Right ventricle myocardium inferior (tissue), 1 donor: ENCODE measurements around the gene RLN3. TPM values are rescaled to one million over a fixed set of nuclear protein-coding genes. Genes with fewer than 3 reads are reported as not detected.
A peak's percentile ranks its signal among the peaks of the same experiment; 100 is the strongest.

Source experiments
- ATAC-seq: fragments of 200-7000 bp; cut with Tn5 transposase; one replicate; pipeline ENCODE4 v1.9.1; 2020; ENCODE audit warnings: mild to moderate bottlenecking, moderate library complexity
- DNase-seq: peaks from one replicate; pipeline ENCODE4 v3.0.0; 2021; ENCODE audit errors: missing footprints
- intact Hi-C: fragments of 100-400 bp; cut with DNase I; formaldehyde crosslinking; loops from one replicate; pipeline ENCODE4 v1.11.0; 2022
- long read RNA-seq: library from polyadenylated mRNA; unstranded; transcript quantifications from one replicate; pipeline ENCODE4 v2.0.0, GENCODE V29; 2021
- total RNA-seq: library from RNA; stranded (reverse); fragmentation: NEBNext Ultra II Directional; extraction: Animal tissue kit (Norgen Biotek cat#: 25700); gene quantifications from one replicate; pipeline ENCODE4 v1.2.1, GENCODE V29; 2021
- donor health status: DM: no; HTN: yes; CAD: no; lungs with severe emphysema.

The RLN3 gene, protein sequence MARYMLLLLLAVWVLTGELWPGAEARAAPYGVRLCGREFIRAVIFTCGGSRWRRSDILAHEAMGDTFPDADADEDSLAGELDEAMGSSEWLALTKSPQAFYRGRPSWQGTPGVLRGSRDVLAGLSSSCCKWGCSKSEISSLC
- not detected for total RNA-seq
- long read RNA-seq = 0 reads

DNA sequence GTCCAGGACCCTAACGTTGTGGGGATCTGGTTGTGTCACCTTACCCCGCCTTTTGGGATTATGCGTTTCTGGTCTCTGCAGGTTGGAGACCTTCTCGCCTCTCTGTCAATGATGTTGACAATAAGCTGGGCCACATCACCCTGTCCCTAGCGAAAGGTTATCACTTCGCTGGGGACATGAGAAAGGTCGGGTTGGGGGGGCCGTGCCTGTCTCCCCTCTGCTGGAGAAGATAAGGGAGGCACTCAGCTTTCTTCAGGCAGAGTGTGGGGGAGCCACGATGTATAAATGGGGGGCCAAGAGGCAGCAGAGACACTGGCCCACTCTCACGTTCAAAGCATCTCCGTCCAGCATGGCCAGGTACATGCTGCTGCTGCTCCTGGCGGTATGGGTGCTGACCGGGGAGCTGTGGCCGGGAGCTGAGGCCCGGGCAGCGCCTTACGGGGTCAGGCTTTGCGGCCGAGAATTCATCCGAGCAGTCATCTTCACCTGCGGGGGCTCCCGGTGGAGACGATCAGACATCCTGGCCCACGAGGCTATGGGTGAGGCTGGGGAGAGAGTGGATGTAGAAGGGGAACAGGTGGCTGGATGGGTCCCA, at the start of gene RLN3:
RLN3 (plus strand) TSS at position 293 of the 595 bp plus-strand sequence; CDS start at position 350, 57 bp downstream.
- no peak for ATAC-seq
- intact Hi-C loops = no loop called here
- DNase-seq = no peak

DNA sequence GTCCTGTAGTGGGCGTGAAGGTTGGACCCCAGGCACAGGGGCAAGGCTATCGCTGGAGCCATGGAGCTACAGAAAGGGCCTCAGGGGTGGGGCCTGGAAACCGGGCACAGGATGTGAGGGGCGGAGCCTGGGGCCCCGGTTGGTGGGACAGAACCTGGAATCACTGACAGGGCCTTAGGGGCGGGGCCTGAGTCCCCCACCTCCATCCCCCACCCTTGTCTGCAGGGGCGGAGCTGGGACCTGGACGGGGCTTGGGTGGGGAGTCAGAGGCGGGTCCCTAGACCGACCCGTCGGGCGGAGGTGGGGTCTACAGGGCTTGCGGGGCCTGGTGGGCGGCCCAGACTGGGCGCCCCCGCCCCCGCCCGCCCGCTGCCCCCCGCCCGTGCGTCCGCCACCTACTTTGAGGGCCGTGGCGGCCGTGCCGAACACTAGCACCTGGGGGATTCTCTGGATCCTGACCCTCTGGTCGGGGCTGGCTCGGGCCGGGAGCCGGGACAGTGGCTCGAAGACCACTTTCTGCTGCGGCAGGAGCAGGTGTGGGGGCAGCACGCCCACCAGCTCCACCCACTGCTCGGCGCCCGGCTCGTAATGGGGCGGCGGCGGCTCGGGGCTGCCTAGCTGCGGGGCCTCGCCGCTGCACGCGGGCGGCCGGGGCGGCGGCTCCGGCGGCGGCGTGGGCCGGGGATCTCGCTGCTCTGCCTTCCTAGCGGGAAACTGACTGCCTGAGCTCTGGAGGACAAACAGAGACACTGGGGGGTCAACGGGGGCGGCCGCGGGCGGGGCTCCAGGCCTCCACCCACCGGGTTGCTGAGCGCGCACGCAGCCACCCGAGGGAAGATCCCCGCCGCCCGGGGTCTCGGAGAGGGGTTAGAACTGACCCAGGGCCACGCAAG, 49.4 kb upstream of the RLN3 start:
- intact Hi-C loops = no loop called here
- peak; percentile 89 for DNase-seq

DNA sequence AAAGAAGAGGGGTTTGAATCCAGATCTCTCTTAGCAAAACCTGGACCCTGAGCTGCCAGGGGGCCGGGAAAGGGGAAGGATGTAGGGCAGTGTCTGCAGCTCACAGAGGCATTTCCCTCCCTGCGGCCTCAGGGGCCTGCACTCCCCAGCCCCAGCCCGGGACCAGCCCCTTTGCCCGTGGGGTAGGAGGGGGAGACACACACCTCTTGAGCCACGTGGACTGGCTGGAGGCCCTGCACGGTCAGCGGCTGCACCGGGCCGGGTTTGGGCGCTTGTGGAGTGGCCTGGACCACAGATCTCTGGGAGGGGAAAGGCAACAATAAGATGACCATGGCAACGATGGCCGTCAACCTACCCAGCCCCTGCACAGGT, 48.7 kb upstream of the RLN3 start:
- intact Hi-C loops = no loop called here
- DNase-seq (peak; percentile 61), ATAC-seq (no peak)

More for the DNA sequence above, 49.4 kb upstream of the RLN3 start:
- peak; percentile 84 for ATAC-seq

DNA sequence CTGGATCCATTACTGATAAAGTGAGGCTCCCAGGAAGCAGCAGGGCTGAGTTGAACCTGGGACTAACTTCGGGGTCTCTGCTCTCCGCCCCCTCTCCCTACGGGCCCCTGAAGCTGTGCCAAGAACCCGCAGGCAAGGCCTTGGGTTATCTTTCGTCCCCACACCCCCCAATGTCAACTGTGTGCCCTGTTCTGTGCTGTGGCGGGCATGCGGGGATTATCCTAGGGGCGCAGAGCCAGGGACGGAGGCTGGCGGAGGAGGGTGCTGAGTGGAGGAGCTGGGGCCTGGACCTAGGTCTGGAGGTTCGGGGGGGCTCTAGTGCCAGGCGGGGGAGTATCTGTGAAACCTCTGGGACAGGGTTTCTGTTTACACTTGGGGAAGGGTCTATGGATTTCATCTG, 48.3 kb upstream of the RLN3 start:
- ATAC-seq = no peak
- intact Hi-C loops = no loop called here
- DNase-seq = no peak

DNA sequence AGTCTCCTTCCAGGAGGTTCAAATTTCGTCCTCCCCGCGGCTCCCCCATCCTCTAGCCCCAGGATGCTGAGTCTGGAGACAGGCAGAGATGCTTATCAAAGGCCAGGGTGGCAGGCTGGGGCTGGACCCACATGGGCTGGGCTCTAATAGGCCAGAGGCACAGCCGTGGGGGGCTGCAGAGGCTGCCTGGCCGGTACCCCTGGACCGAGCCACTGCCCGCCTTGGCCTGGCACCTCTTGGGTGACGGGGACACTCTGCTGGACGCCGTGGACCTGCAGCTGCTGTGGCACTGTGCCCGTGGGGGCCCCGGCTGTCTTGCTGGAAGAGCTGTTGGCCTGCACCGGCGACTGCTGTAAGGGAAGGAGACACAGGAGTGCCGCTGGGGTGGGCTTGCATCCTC, 47.6 kb upstream of the RLN3 start:
- ATAC-seq (no peak), DNase-seq (no peak)
- intact Hi-C loops = no loop called here

DNA sequence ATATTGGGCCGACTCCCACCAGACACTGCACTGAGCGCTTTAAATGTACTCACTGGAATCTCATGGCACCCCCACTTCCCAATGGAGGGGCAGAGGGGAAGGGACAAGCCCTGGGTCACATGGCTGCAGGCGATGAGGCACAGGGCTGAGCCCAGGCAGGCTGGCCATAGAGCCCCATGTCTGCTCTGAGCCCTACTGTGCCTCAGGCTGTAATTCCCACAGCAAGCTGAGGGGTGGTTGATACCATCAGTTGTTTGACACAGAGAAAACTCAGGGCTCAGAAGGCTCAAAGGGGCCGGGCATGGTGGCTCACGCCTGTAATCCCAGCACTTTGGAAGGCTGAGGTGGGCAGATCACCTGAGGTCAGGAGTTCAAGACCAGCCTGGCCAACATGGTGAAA, 46.9 kb upstream of the RLN3 start:
- DNase-seq (no peak), ATAC-seq (no peak)
- intact Hi-C loops = no loop called here

DNA sequence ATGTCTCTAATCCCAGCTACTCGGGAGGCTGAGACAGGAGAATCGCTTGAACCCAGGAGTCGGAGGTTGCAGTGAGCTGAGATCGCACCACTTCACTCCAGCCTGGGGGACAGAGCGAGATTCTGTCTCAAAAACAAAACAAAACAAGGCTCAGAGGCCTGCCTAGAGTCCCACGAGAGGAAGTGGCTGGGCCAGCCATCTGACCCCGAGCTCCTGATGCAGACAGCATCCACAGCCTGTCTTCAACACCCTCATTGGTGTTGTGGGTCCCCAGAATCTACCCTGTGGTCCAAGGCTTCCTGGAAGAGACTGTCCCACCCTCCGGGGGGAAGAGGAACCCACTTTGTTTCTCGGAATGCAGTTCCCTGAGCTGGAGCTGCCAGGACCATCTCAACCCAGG, 46.5 kb upstream of the RLN3 start:
- intact Hi-C loops = no loop called here
- DNase-seq (no peak), ATAC-seq (no peak)

DNA sequence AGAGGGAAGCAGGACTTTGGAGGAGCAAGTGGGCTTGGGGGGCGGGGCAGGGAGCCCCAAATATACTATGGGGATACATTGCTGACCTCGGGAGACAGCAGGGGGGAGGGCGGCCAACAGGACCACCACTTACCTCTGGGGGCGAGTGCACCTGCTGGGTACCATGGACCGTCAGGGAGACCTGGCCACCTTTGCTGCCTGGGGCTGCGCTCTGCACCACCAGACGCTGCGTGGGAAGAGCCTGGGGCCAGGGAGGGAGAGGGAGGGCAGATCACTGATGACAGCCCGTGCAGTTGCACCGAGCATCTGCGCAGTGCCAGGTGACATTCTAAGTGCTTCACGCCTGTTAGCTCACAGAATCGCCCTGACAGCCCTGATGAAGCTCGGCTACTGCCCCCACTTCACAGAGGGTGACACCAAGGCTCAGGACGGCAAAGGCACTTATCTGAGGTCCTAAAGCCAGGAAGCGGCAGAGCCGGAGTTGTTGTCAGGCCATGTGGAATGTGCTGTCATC, 45.9 kb upstream of the RLN3 start:
- ATAC-seq (no peak), DNase-seq (no peak)
- intact Hi-C loops = no loop called here

DNA sequence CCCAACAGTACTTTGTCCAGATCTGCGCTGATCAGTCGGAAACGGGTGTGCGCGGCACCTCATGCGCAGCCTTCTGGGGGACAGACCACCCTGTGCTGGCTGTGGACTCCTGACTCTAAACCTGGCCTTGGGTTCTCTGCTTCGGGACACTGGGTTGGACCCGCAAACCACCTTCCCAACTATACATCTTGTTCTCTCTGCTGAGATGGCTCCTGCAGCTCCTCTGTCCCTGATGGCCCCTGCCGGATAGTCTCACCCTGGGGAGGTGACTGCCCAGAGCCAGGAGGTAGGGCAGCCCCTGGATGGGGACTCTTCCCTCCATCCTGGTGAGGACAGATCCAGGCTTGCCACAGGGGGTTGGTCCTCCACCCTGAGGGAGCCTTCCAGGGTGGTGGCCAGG, 45.2 kb upstream of the RLN3 start:
- ATAC-seq = no peak
- DNase-seq = peak; percentile 41
- intact Hi-C loops = no loop called here

DNA sequence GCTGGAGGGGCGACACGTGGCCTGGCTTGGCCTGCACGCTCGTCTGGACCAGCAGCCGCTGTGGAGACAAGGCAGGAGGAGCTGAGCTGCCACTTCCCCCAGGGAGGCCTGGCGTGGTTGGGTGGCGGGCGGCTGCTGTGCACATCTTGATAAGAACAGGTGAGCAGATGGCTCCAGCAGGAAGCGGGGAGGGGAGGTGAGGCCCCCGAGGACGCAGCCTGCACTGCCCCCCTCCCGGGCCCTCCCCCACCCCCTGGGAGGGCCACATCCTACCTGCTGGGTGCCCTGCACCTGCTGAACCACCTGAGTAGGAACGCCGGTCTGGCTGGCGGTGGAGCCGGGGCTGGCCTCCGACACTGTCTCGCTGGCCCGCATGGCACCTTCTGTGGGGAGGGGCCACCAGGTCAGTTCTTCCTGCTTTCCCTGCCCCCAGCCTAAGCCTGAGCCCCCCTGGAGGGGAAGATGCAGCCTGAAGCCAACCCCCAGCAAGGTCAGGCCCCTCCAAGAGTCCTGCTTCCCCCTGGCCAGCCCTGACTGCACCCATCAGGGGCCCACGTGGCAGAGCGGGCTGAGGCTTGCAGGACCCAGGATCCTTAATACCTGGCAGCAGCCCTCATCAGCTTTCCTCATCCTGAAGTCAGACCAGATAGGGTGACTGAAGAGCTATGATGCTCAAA, 44.6 kb upstream of the RLN3 start:
- DNase-seq (peak; percentile 62), ATAC-seq (no peak)
- intact Hi-C loops = no loop called here

DNA sequence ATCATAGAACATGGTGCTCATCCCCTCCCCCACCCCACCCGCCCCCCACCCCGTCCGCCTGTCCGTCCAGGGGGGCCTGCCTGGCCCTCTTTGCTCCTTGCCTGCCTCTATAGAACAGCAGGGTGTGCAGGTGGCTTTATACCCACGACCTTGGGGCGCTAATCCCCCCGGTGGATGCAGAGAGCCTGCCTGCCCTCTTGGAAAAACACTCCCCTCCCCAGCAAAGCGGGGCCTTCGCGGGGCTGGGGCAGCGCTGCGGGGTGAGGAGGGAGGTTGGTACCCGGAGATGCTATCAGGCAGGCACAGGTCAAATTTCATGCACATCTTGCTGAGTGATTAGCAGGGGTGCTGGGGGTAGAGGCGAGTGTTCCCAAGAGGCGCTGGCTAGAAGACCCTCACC, 43.8 kb upstream of the RLN3 start:
- ATAC-seq (no peak), DNase-seq (peak; percentile 9)
- intact Hi-C loops = no loop called here

DNA sequence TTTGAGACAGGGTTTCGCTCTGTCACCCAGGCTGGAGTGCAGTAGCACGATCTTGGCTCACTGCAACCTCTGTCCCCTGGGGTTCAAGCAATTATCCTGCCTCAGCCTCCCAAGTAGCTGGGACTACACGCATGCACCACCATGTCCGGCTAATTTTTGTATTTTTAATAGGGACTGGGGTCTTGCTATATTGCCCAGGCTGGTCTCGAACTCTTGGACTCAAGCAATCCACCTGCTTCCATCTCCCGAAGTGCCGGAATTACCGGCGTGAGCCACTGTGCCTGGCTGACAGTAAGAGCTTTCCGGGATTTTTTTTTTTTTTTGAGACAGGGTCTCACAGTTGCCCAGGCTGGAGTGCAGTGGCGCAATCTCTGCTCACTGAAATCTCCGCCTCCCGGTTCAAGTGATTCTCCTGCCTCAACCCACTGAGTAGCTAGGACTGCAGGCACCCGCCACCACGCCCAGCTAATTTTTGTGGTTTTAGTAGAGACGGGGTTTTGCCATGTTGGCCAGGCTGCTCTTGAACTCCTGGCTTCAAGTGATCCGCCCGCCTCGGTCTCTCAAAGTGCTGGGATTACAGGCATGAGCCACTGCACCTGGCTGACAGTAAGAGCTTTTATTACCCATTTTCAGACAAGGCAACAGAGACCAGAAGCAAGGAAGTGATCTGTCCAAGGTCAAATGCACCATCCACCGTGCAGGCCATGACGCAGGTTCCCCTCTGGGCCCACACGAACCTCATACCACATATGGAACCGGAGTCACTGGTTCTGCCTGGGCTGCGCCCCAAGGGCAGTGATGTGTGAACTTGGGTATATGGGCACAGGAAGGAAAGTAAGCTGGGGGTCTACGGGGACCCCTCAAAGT, 42.8 kb upstream of the RLN3 start:
- DNase-seq = peak; percentile 67
- ATAC-seq = no peak
- intact Hi-C loops = no loop called here

DNA sequence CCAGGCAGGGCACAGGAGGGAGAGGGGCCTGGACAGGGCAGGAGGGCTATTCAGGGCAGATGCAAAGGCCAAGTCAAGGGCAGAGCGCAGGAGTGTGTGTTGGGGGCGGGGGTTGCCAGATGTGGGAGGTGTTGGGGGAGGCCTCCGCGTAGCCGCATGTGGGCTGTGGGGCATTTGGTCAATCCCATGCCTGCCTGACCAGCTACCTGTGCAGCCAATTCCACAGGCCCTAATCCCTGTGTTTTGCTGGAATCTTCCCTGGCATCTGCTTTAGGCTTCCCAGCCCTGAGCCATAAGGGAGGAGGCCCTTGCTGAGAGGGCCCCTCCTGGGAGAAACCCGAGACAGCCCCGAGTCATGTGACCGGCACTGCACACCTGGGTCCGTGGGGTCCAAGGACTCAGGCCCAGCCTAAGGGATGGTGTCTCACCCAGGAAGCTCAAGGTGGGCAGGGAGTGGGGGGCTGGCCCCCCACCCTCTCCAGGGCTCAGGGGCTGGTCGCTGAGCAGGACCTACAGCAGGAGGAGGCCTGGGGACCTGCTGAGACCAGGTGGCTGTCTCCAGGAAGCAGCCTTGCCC, 42.1 kb upstream of the RLN3 start:
- ATAC-seq (peak; percentile 1), DNase-seq (peak; percentile 53)
- intact Hi-C loops = no loop called here

DNA sequence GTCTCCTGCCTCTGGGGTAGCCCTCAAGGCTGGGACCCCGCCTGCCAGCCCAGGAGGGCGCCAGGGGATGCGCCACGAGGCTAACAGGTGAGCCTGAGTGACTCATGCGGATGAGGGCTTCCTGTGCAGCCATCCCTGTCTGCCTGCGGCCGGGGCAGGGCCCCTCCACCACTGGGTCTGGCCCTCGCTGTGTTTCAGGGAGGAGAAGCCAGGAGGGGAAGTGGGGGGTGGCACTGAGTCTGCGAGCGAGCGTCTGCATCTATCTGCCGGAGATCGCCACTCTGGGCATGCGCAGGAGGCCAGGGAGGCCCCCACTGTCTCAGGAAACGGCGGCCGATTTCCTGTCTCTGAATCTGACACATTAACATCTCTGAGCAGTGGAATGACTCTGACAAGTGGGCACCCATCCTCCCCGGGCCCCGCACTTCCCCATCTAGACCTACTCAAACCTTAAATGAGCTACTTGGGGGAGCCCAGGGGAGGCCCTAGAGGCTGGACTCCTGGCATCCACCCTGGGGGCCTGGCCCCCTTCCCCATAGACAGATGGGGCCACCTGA, 41.5 kb upstream of the RLN3 start:
- DNase-seq (peak; percentile 95), ATAC-seq (peak; percentile 64)
- intact Hi-C loops = no loop called here

DNA sequence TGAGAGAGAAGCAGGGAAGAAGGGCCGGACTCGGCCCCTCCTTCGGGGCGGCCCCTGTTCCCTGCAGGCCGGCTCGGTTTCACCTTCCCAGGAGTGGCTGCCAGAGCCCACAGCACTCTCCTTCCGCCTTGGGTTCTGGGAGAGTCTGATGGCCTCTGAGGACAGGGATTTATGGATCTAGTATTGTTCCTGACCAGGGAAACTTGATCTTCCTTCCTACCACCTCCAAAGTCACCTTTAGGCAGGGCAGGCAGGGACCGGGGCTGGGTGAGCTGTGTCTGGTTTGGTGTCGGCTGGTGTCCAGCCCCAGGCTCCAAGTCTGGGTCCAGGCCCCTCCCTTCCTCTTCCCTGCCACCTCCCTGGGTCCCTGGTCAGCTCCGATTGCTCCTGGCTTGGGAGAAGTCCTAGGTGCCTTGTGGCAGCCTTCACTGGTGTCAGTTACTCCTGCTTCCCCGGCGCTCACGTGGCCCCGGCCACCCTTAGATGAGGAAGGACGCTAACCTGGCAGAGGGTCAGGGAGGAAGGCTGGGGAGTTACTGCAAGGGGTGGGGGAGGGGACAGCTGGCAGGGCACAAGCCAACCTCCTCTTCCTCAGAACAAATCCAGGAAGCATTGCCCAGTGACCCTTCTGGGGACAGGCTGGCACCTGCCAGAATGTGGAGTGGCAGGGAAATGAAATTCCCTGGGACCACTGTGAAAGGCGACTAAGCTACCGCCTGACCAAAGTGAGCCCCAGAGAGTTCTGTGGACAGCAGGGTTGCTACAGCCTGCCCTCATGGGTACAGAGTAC, 40.7 kb upstream of the RLN3 start:
- intact Hi-C loops = no loop called here
- DNase-seq (peak; percentile 81), ATAC-seq (peak; percentile 66)

DNA sequence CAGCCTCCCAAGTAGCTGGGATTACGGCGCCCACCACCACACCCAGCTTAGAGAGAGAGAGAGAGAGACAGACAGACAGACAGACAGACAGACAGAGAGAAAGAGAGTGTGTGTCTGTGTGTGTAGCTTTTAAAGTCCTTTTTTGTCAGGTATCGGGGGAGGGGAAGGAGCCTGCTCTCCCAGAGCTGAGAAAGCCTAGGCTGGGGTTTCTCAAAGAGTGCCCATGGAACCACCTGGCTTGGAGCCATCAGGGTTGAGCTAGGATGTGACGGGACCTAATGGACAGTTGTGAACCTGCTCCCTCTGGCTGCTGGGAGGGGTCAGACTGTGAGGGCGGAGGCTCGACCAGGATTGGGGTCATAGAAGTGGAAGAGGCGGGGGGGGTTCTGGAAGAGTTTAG, 38.5 kb upstream of the RLN3 start:
- peak; percentile 18 for DNase-seq
- intact Hi-C loops = no loop called here

DNA sequence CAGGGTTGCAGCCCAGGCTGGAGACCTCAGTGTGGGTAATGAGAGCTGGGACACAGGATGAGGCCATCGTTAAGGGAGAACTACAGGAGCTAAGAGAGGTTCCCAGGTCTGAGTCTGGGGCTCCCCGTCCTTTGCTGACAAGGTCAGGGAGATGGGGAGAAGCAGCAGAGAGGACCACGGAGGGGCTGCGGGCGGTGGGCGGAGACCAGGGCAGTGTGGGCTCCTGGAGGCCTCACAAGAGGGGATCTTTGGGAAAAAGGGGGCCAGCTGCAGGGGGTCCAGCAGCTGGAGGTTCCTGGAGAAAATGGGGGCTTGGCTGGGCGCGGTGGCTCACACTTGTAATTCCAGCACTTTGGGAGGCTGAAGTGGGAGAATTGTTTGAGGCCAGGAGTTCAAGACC, 37.9 kb upstream of the RLN3 start:
- intact Hi-C loops = no loop called here
- peak; percentile 15 for DNase-seq
- ATAC-seq = no peak

More for the DNA sequence above, 38.5 kb upstream of the RLN3 start:
- ATAC-seq = no peak
